Measurements from ENCODE around the gene HSD17B3.
"Not testable (repeated sequence)": the region's sequence is repeated elsewhere in the genome, so short reads cannot be mapped to it uniquely, and the experiment has no call there.

Gene HSD17B3

GRCh38 chr9:96302021-96302420, at the start of gene HSD17B3:
Gene HSD17B3, minus strand, starts transcription at chr9:96302176. Its CDS starts 72 bp downstream, at chr9:96302104.
- DNase-seq (ENCODE audit: low read depth, low spot score) = no peak

GRCh38 chr9:96350866-96351265, 48.9 kb upstream of the HSD17B3 start:
- DNase-seq (ENCODE audit: low read depth, low spot score) = no peak

GRCh38 chr9:96348261-96348660, 46.3 kb upstream of the HSD17B3 start:
- no peak for DNase-seq (ENCODE audit: low read depth, low spot score)

- no peak for DNase-seq (ENCODE audit: low read depth, low spot score)
Observed at GRCh38 chr9:96345551-96345950, 43.6 kb upstream of the HSD17B3 start.

- DNase-seq (ENCODE audit: low read depth, low spot score) = peak; percentile 78
Observed at GRCh38 chr9:96344458-96345180, 42.6 kb upstream of the HSD17B3 start.

GRCh38 chr9:96343515-96344360, 41.8 kb upstream of the HSD17B3 start:
- no peak for DNase-seq (ENCODE audit: low read depth, low spot score)

- DNase-seq (ENCODE audit: low read depth, low spot score) = no peak
Observed at GRCh38 chr9:96342571-96343245, 40.7 kb upstream of the HSD17B3 start.

- DNase-seq (ENCODE audit: low read depth, low spot score) = no peak
Observed at GRCh38 chr9:96340707-96341106, 38.7 kb upstream of the HSD17B3 start.

GRCh38 chr9:96338299-96338698, 36.3 kb upstream of the HSD17B3 start:
- no peak for DNase-seq (ENCODE audit: low read depth, low spot score)

- no peak for DNase-seq (ENCODE audit: low read depth, low spot score)
Observed at GRCh38 chr9:96333958-96334357, 32.0 kb upstream of the HSD17B3 start.

GRCh38 chr9:96331236-96331947, 29.4 kb upstream of the HSD17B3 start:
- no peak for DNase-seq (ENCODE audit: low read depth, low spot score)

GRCh38 chr9:96327694-96328352, 25.8 kb upstream of the HSD17B3 start:
- DNase-seq (ENCODE audit: low read depth, low spot score) = no peak

- DNase-seq (ENCODE audit: low read depth, low spot score) = no peak
Observed at GRCh38 chr9:96323169-96323568, 21.2 kb upstream of the HSD17B3 start.

GRCh38 chr9:96322736-96323135, 20.8 kb upstream of the HSD17B3 start:
- DNase-seq (ENCODE audit: low read depth, low spot score) = not testable (repeated sequence)

GRCh38 chr9:96322210-96322609, 20.2 kb upstream of the HSD17B3 start:
- DNase-seq (ENCODE audit: low read depth, low spot score) = not testable (repeated sequence)

GRCh38 chr9:96321515-96321914, 19.5 kb upstream of the HSD17B3 start:
- no peak for DNase-seq (ENCODE audit: low read depth, low spot score)

- no peak for DNase-seq (ENCODE audit: low read depth, low spot score)
Observed at GRCh38 chr9:96320749-96321280, 18.8 kb upstream of the HSD17B3 start.

GRCh38 chr9:96318921-96319565, 17.1 kb upstream of the HSD17B3 start:
- DNase-seq (ENCODE audit: low read depth, low spot score) = no peak

- no peak for DNase-seq (ENCODE audit: low read depth, low spot score)
Observed at GRCh38 chr9:96317335-96317980, 15.5 kb upstream of the HSD17B3 start.

- no peak for DNase-seq (ENCODE audit: low read depth, low spot score)
Observed at GRCh38 chr9:96309850-96310249, 7.9 kb upstream of the HSD17B3 start.

Data from iPS DF 19.7 (cell line).